Tibial artery (tissue), 4 donors: ENCODE data around the gene XIRP2.

Experiments
- DNase-seq, 2 donors: peaks; one replicate each; pipeline ENCODE4 v3.0.0-alpha.2; 2019
- H3K27ac ChIP-seq, 2 donors: fragments of 200-600 bp; sonication (generic) in 1 of 2; 1 replicate in 1 of 2; 2 replicates in 1 of 2; pipeline ENCODE4 v1.5.1; 2018 to 2019; ENCODE audit warnings: mild to moderate bottlenecking in 1 of 2
- H3K27me3 ChIP-seq, 2 donors: fragments of 200-600 bp; sonication (generic) in 1 of 2; one replicate each; pipeline versions ENCODE4 v1.5.1 to v1.6.0; 2016 to 2019
- H3K36me3 ChIP-seq, 3 donors: fragments of 200-600 bp; sonication (generic) in 2 of 3; one replicate each; pipeline ENCODE4 v1.5.1; 2016 to 2019; ENCODE audit warnings: mild to moderate bottlenecking in 2 of 3
- H3K4me1 ChIP-seq, 4 donors: fragments of 200-600 bp; sonication (generic) in 2 of 4; 1 replicate in 3 of 4; 2 replicates in 1 of 4; pipeline ENCODE4 v1.5.1; 2016 to 2019
- H3K4me3 ChIP-seq, 2 donors: fragments of 200-600 bp; sonication (generic) in 1 of 2; 1 replicate in 1 of 2; 2 replicates in 1 of 2; pipeline ENCODE4 v1.5.1; 2018 to 2019; ENCODE audit warnings: mild to moderate bottlenecking in 2 of 2
- H3K9me3 ChIP-seq, 3 donors: fragments of 200-600 bp; sonication (generic) in 1 of 3; one replicate each; pipeline ENCODE4 v1.5.1; 2016 to 2019
- CTCF ChIP-seq, 2 experiments: fragments of 200-600 bp in 1 of 2; fragments of 450-650 bp in 1 of 2; IDR thresholded peaks; one replicate each; pipeline ENCODE4 v1.5.1; 2017 to 2019; ENCODE audit warnings: antibody characterized with exemption in 2 of 2, mild to moderate bottlenecking in 1 of 2, moderate library complexity in 1 of 2
- intact Hi-C: fragments of 100-400 bp; cut with DNase I; formaldehyde crosslinking; loops from one replicate; pipeline ENCODE4 v1.15.0; 2023; ENCODE audit warnings: low total_unique reads

The XIRP2 gene

GRCh38 chr2:166867874-166868514 lies 20.3 kb upstream of the XIRP2 start:
- no peak for TF ChIP-seq CTCF (IDR thresholded peaks at IDR 0.05)
- intact Hi-C loops = no loop called here
- Histone ChIP-seq H3K27me3 (no peaks in the 10 kb centered on the region), H3K4me1 (no peaks in the 10 kb centered on the region), H3K4me3 (no peak overlapping the region), H3K36me3 (no peaks in the 10 kb centered on the region), H3K9me3 (no peaks in the 10 kb centered on the region), H3K27ac (no peak overlapping the region)
- no peak for DNase-seq

- Histone ChIP-seq H3K27me3 (no peaks in the 10 kb centered on the region), H3K4me1 (no peaks in the 10 kb centered on the region), H3K36me3 (no peaks in the 10 kb centered on the region), H3K4me3 (no peak overlapping the region), H3K9me3 (no peaks in the 10 kb centered on the region), H3K27ac (no peak overlapping the region)
- DNase-seq = no peak
- intact Hi-C loops = no loop called here
- no peak for TF ChIP-seq CTCF (IDR thresholded peaks at IDR 0.05)
Measured at GRCh38 chr2:166870346-166870745, 17.9 kb upstream of the XIRP2 start.

GRCh38 chr2:166881177-166881576 lies 7.1 kb upstream of the XIRP2 start:
- intact Hi-C loops = no loop called here
- TF ChIP-seq CTCF (IDR thresholded peaks at IDR 0.05) = no peak
- no peak for DNase-seq
- no peaks in the 10 kb centered on the region for H3K27me3 ChIP-seq
- H3K4me1 ChIP-seq = peaks cover 0 to 10% (median 0%) of the 10 kb centered on the region in 4 donors
- H3K36me3 ChIP-seq = no peaks in the 10 kb centered on the region
- no peaks in the 10 kb centered on the region for H3K9me3 ChIP-seq
- no peak overlapping the region for H3K27ac ChIP-seq
- H3K4me3 ChIP-seq = no peak overlapping the region

- intact Hi-C loops = no loop called here
- no peak for DNase-seq
- no peaks in the 10 kb centered on the region for H3K36me3 ChIP-seq
- no peak for TF ChIP-seq CTCF (IDR thresholded peaks at IDR 0.05)
- peaks cover 0 to 10% (median 0%) of the 10 kb centered on the region in 4 donors for H3K4me1 ChIP-seq
- H3K9me3 ChIP-seq = no peaks in the 10 kb centered on the region
- H3K27me3 ChIP-seq = no peaks in the 10 kb centered on the region
- no peak overlapping the region for H3K27ac ChIP-seq
- H3K4me3 ChIP-seq = no peak overlapping the region
Measured at GRCh38 chr2:166882851-166883250, 5.4 kb upstream of the XIRP2 start.

- no peaks in the 10 kb centered on the region for H3K4me1 ChIP-seq
- intact Hi-C loops = no loop called here
Measured at GRCh38 chr2:166891727-166892126, 3.4 kb downstream of the XIRP2 start.

More at GRCh38 chr2:166891727-166892126, 3.4 kb downstream of the XIRP2 start:
- Histone ChIP-seq H3K27ac (no peak overlapping the region), H3K27me3 (no peaks in the 10 kb centered on the region), H3K9me3 (no peaks in the 10 kb centered on the region), H3K36me3 (no peaks in the 10 kb centered on the region), H3K4me3 (no peak overlapping the region)
- no peak for TF ChIP-seq CTCF (IDR thresholded peaks at IDR 0.05)
- DNase-seq = no peak
